C4-2B (cell line): ENCODE measurements around the gene KTN1.

Source experiments
- ZFX ChIP-seq: fragments of 450-650 bp; IDR thresholded peaks from 2 replicates; pipeline ENCODE4 v1.6.1; 2017
- TF ChIP-seq, protein P1 (sequence below): fragments of 450-650 bp; conservative IDR thresholded peaks from 2 replicates; pipeline ENCODE4 v1.5.1; 2017; ENCODE audit warnings: mild to moderate bottlenecking

DNA sequence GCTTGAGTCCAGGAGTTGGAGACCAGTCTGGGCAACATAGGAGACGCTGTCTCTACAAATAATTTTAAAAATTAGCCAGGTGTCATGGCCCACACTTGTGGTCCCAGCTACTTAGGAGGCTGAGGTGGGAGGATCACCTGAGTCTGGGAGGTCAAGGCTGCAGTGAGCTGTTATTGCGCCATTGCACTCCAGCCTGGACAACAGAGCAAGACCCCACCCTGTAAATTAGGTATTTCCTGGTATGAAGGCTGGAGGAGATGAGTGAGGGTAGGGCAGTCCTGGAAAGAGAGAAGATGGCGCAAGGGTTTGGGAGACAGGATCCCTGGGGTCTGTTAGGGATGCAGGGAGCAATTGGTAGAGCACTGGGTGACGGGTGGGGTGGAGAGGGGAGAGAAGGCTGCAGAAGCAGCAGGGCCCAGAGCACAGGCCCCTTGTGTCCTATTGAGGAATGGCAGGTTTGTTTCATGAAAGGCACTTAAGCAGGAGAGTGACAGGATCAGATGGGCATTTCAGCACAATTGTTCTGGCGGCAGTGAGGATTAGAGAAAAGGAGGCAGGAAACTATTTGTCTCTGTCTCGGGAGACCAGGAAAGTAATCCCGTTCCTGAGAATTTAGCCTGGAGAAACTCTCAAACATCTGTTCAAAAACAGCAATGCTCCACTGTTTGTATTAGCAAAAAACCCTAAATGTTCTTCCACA lies 47.2 kb upstream of the KTN1 start:
- TF ChIP-seq, protein P1, sequence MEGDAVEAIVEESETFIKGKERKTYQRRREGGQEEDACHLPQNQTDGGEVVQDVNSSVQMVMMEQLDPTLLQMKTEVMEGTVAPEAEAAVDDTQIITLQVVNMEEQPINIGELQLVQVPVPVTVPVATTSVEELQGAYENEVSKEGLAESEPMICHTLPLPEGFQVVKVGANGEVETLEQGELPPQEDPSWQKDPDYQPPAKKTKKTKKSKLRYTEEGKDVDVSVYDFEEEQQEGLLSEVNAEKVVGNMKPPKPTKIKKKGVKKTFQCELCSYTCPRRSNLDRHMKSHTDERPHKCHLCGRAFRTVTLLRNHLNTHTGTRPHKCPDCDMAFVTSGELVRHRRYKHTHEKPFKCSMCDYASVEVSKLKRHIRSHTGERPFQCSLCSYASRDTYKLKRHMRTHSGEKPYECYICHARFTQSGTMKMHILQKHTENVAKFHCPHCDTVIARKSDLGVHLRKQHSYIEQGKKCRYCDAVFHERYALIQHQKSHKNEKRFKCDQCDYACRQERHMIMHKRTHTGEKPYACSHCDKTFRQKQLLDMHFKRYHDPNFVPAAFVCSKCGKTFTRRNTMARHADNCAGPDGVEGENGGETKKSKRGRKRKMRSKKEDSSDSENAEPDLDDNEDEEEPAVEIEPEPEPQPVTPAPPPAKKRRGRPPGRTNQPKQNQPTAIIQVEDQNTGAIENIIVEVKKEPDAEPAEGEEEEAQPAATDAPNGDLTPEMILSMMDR: no peak; the same call in 1 of the 2 replicates
- TF ChIP-seq ZFX: no peak
